Activated T-cell treated with anti-CD3 and anti-CD28 coated beads, Interleukin-2, amount 50 U/mL, for 48 hours (primary cell): ENCODE data around the gene TSN.
"Not testable (repeated sequence)": the region's sequence is repeated elsewhere in the genome, so short reads cannot be mapped to it uniquely, and the experiment has no call there.

Experiments used
- DNase-seq, 2 experiments: peaks; one replicate each; pipeline ENCODE4 v3.0.0-alpha.2; 2020

Gene TSN

DNA sequence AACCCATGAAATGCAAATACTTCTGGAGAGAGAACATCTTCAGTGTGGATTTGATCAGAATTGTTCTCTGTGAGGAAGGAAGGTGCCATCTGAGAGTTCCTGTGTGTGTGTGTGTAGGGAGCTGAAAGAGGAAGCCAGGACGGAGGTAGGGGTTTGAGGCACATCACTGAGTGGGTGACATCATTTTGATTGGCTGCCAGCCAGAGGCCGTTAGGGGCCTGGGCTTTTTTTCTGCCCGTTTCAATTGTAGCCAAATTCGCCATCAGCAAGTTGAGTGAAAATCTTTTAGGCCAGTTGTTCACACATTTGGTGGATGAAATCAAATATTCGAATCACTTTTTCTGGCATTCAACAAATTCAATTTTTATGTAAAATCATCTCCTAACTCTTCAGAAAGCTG is 48.9 kb downstream of the TSN start:
- no peak for DNase-seq

- no peak for DNase-seq
These were observed 49.7 kb downstream of the TSN start for GRCh38 chr2:121804997-121805765.

- DNase-seq: no peak
These were observed 50.3 kb downstream of the TSN start for GRCh38 chr2:121805766-121806143.

- DNase-seq: not testable (repeated sequence)
These were observed 52.3 kb downstream of the TSN start for GRCh38 chr2:121807771-121808170.

GRCh38 chr2:121809607-121810006 is 54.2 kb downstream of the TSN start:
- DNase-seq: no peak

DNA sequence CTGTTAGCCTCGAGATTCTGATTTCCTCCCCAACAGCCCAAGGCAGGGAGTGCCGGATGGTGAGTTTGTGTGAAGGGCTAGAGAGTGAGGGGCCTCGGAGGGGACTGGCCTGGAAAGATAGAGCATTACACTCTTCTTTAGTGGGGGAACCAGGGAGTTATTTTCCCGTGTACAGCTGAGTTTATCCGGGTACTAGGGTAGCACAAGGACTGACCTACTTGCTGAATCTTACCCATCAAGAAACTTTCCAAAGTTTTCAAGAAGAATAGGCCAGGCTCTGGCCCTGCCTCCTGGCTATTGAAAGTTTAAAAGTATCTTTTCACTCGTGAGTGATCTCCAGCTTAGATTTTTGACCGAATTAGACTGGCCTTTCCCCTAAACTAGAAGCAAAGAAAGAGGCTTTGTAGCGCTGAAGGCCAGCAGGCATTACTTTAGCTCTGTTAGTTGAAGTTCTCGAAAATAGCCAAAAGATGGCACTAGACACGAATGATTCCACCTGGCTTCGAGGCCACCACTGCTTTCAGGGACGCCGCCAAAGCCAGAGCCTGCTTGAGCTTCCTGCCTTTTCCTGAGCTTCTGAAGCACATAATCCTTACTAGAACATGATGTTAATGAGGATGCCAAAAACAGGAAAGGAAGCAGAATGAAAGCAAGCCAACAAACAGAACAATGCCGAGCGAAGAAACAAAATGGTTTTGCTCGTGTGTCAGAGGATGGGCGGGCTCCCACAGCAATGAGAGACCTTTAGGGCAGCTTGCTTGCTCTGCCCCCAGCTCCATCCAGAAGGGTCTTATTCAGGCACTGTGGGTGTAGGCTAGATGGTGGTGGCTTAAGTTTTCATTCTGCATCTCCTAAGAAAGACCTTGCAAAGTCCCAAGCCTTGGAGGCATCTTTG is 55.8 kb downstream of the TSN start:
- DNase-seq: peak; percentile 22 to 34

GRCh38 chr2:121813083-121813482 is 57.6 kb downstream of the TSN start:
- DNase-seq: not testable (repeated sequence)

- no peak for DNase-seq
These were observed 59.8 kb downstream of the TSN start for GRCh38 chr2:121815216-121815615.

GRCh38 chr2:121816797-121817196 is 61.3 kb downstream of the TSN start:
- no peak for DNase-seq

DNA sequence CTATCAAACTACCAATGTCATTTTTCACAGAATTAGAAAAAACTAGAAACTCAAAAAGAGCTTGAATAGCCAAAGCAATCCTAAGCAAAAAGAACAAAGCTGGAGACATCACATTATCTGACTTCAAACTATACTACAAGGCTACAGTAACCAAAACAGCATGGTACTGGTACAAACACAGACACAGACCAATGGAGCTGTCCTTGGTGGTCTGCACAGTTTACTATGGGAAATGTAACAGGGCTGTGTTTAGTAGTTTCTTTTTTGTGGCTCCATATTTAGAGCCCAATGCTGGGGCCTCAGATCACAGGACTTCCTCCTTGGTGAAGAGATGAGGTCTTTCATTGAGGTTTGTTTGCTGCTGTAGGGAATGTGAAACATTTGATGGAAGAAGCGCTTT is 61.9 kb downstream of the TSN start:
- DNase-seq: not testable (repeated sequence)
